ENCODE data around the gene S1PR3.

S1PR3 gene

DNA sequence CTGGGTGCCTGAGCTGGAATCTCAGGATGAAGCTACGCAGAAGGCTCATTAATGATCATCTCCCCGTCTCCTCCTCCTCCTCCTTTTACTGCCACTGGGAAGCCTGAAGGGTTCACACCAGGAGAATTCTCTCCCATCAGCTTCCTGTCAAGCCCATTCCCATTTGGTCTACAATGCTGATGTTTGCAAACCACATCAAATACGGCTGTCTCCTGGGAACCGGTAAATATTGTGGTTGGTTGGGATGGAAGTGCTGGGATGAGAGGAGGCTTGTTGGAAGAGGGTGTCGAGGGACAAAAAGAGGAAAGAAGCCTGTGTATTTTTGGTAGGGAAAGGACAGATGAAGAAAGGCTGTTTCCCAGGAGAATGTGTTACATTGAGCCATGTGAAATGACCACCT, 13.2 kb upstream of the S1PR3 start:
- TF ChIP-seq ZFX (IDR thresholded peaks at IDR 0.05; ENCODE audit: borderline replicate concordance) (no peak), CTCF (IDR thresholded peaks at IDR 0.05) (no peak)
- H3K27ac ChIP-seq, result no peak overlapping the region

GRCh38 chr9:88979021-88979420, 12.2 kb upstream of the S1PR3 start:
- TF ChIP-seq ZFX (IDR thresholded peaks at IDR 0.05; ENCODE audit: borderline replicate concordance) (no peak), CTCF (IDR thresholded peaks at IDR 0.05) (no peak)
- H3K27ac ChIP-seq, result no peak overlapping the region

DNA sequence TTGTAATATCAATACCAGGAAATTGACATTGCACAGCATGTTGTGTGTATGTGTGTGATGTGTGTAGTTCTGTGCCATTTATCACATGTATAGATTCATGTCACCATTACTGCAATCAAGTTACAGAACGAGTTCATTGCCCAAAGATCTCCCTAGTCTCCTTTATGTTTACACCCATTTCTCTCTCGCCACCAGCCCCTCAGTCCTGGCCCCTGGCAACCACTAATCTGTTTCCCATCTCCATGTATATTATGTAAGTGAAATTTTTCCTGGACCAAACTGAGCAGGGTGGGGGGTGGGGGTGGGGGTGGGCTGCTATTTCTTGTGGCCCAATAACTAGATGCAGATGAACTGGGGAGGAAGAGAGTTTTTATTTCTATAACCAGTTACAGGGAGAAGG, 11.5 kb upstream of the S1PR3 start:
- no peak overlapping the region for H3K27ac ChIP-seq
- TF ChIP-seq CTCF (IDR thresholded peaks at IDR 0.05), result no peak
- no peak for TF ChIP-seq ZFX (IDR thresholded peaks at IDR 0.05; ENCODE audit: borderline replicate concordance)

DNA sequence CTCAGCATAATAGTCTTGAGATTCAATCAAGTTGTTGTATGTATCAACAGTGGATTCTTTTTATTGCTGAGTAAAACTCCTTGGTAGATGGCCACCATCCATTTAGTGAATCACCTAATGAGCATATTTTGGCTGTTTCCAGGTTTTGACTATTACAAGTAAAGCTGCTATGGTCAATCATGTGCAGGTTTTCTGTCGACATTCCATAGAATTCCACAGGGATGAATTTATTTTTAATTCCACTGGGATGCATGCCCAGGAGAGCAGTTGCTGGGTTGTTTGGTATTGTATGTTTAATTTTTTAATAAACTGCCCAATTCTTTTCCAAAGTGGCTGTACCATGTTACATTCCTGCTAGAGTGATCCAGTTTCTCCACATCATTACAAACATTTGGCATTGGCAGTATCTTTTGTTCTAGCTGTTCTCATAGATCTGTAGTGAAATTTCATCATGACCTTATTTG, 10.5 kb upstream of the S1PR3 start:
- no peak overlapping the region for H3K27ac ChIP-seq
- TF ChIP-seq CTCF (IDR thresholded peaks at IDR 0.05) (no peak), ZFX (IDR thresholded peaks at IDR 0.05; ENCODE audit: borderline replicate concordance) (no peak)

- no peak overlapping the region for H3K27ac ChIP-seq
- no peak for TF ChIP-seq ZFX (IDR thresholded peaks at IDR 0.05; ENCODE audit: borderline replicate concordance)
- TF ChIP-seq CTCF (IDR thresholded peaks at IDR 0.05), result no peak
Measured at GRCh38 chr9:88983865-88984542, 7.3 kb upstream of the S1PR3 start.

- no peak overlapping the region for H3K27ac ChIP-seq
- no peak for TF ChIP-seq CTCF (IDR thresholded peaks at IDR 0.05)
- no peak for TF ChIP-seq ZFX (IDR thresholded peaks at IDR 0.05; ENCODE audit: borderline replicate concordance)
Measured at GRCh38 chr9:88984543-88984883, 6.8 kb upstream of the S1PR3 start.

DNA sequence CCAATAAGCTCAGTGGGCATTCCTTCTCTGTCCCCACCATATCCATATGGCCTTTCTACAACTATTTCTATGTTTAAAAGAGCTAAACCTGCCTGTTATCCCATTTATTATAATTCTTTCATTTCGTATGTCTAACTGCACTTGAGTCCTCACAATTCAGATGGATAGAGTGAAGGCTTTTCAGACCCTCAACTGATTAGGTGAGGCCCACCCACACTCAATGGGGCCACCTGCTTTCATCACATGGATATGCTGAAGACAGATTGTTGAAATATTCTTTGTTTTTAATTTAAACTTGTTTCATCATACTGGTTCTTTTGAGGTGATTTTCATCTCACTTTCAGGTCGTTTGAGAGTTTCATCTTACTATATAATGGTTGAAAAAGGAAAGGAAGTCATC, 5.7 kb upstream of the S1PR3 start:
- TF ChIP-seq ZFX (IDR thresholded peaks at IDR 0.05; ENCODE audit: borderline replicate concordance) (no peak), CTCF (IDR thresholded peaks at IDR 0.05) (no peak)

More for the DNA sequence above, 5.7 kb upstream of the S1PR3 start:
- H3K27ac ChIP-seq, result no peak overlapping the region

All from 22Rv1 (cell line).